Thyroid gland (tissue), 4 donors: ENCODE results near the gene NLRP4.

ENCODE experiments used
- CTCF ChIP-seq, 6 experiments: fragments of 200-600 bp in 3 of 6; fragments of 450-650 bp in 3 of 6; sonication (generic) in 3 of 6; IDR thresholded peaks; one replicate each; pipeline ENCODE4 v1.5.1; 2016 to 2019; ENCODE audit warnings: antibody characterized with exemption in 6 of 6, mild to moderate bottlenecking in 2 of 6, inconsistent platforms in 1 of 6, moderate library complexity in 1 of 6
- POLR2A ChIP-seq, 2 donors: fragments of 450-650 bp; IDR thresholded peaks; one replicate each; pipeline ENCODE4 v1.6.1; 2017; ENCODE audit warnings: antibody characterized with exemption in 2 of 2, mild to moderate bottlenecking in 2 of 2, moderate library complexity in 1 of 2

GRCh38 chr19:55907286-55907685 is 70.9 kb downstream of the NLRP4 start:
- TF ChIP-seq POLR2A (IDR thresholded peaks at IDR 0.05), result no peak
- no peak for TF ChIP-seq CTCF (IDR thresholded peaks at IDR 0.05)
